Measurements from ENCODE around the gene ST6GALNAC2. TPM values are rescaled to one million over a fixed set of nuclear protein-coding genes. Genes with fewer than 3 reads are reported as not detected.

ST6GALNAC2 gene
- total and polyA plus RNA-seq, 10 of the 15 experiments (the other 5 are each of a cell fraction or from before 2014, with no cell fraction given) = 0.08 to 0.41 (median 0.23) TPM; not detected in 6

DNA sequence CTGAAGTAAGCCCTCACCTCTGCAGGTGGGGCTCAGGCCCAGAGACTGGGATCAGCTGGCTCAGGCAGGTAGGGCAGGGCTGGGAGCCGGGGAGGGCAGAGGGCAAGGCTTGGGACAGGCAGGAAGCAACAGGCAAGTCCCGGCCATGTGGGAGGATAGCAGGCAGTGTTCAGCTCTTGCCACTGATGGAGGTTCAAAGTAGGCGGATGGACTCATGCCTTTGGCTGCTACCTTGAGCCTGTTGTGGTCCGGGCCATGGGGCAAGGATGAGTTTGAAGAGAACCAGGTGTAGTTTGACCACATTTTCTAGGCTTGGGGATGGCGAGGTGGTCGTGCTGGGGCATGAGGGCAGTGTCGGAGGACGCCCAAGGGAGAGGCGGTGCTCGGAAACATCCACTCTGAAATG, 43.1 kb downstream of the ST6GALNAC2 start:
- intact Hi-C loops (cut with micrococcal nuclease; ENCODE audit: unreplicated experiment) = no loop called here
- 46% methylated on average over 10 of the region's 10 CpGs for WGBS (ENCODE audit: insufficient coverage, insufficient replicate concordance, low lambda C conversion rate, missing lambda C conversion rate)

More for the DNA sequence above, 43.1 kb downstream of the ST6GALNAC2 start:
- H3K79me2 ChIP-seq (ENCODE audit: control insufficient read depth, insufficient read depth, low read length) = no peaks in the 10 kb centered on the region
- FAIRE-seq (no peak), DNase-seq (ENCODE audit: low read depth, low spot score) (no peak), ATAC-seq (no peak)
- TF ChIP-seq, protein P1, sequence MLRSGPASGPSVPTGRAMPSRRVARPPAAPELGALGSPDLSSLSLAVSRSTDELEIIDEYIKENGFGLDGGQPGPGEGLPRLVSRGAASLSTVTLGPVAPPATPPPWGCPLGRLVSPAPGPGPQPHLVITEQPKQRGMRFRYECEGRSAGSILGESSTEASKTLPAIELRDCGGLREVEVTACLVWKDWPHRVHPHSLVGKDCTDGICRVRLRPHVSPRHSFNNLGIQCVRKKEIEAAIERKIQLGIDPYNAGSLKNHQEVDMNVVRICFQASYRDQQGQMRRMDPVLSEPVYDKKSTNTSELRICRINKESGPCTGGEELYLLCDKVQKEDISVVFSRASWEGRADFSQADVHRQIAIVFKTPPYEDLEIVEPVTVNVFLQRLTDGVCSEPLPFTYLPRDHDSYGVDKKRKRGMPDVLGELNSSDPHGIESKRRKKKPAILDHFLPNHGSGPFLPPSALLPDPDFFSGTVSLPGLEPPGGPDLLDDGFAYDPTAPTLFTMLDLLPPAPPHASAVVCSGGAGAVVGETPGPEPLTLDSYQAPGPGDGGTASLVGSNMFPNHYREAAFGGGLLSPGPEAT (IDR thresholded peaks at IDR 0.05; ENCODE audit: low read depth) = no peak
- no peak for TF ChIP-seq BRCA1 (IDR thresholded peaks at IDR 0.05; ENCODE audit: low read depth, low read length)
- TF ChIP-seq, protein P2, sequence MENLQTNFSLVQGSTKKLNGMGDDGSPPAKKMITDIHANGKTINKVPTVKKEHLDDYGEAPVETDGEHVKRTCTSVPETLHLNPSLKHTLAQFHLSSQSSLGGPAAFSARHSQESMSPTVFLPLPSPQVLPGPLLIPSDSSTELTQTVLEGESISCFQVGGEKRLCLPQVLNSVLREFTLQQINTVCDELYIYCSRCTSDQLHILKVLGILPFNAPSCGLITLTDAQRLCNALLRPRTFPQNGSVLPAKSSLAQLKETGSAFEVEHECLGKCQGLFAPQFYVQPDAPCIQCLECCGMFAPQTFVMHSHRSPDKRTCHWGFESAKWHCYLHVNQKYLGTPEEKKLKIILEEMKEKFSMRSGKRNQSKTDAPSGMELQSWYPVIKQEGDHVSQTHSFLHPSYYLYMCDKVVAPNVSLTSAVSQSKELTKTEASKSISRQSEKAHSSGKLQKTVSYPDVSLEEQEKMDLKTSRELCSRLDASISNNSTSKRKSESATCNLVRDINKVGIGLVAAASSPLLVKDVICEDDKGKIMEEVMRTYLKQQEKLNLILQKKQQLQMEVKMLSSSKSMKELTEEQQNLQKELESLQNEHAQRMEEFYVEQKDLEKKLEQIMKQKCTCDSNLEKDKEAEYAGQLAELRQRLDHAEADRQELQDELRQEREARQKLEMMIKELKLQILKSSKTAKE (IDR thresholded peaks at IDR 0.05; ENCODE audit: low read depth, poor library complexity, severe bottlenecking) = no peak
- TF ChIP-seq, protein P3, sequence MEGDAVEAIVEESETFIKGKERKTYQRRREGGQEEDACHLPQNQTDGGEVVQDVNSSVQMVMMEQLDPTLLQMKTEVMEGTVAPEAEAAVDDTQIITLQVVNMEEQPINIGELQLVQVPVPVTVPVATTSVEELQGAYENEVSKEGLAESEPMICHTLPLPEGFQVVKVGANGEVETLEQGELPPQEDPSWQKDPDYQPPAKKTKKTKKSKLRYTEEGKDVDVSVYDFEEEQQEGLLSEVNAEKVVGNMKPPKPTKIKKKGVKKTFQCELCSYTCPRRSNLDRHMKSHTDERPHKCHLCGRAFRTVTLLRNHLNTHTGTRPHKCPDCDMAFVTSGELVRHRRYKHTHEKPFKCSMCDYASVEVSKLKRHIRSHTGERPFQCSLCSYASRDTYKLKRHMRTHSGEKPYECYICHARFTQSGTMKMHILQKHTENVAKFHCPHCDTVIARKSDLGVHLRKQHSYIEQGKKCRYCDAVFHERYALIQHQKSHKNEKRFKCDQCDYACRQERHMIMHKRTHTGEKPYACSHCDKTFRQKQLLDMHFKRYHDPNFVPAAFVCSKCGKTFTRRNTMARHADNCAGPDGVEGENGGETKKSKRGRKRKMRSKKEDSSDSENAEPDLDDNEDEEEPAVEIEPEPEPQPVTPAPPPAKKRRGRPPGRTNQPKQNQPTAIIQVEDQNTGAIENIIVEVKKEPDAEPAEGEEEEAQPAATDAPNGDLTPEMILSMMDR (IDR thresholded peaks at IDR 0.05 in 2 of 3, conservative IDR thresholded peaks at IDR 0.05 in 1 of 3; ENCODE audit: control insufficient read depth in 2 of 3, extremely low read depth in 1 of 3, insufficient read depth in 1 of 3, low read depth in 3 of 3, low read length in 3 of 3) = no peak
- TF ChIP-seq RFX5 (IDR thresholded peaks at IDR 0.05; ENCODE audit: low read depth, low read length) = no peak
- TF ChIP-seq PAX5 (IDR thresholded peaks at IDR 0.05; ENCODE audit: borderline replicate concordance, low read depth, low read length) = no peak
- no peak for TF ChIP-seq KDM1A (IDR thresholded peaks at IDR 0.05; ENCODE audit: borderline replicate concordance)
- no peak for TF ChIP-seq RAD21 (IDR thresholded peaks at IDR 0.05; ENCODE audit: insufficient read depth, low read depth, low read length)
- no peak for TF ChIP-seq ASH2L (IDR thresholded peaks at IDR 0.05; ENCODE audit: borderline replicate concordance, low read depth)
- TF ChIP-seq STAT1 (conservative IDR thresholded peaks at IDR 0.05) = no peak
- no peak for TF ChIP-seq JUND (IDR thresholded peaks at IDR 0.05; ENCODE audit: low read depth, low read length)
- TF ChIP-seq KLF5 (IDR thresholded peaks at IDR 0.05; ENCODE audit: partially characterized antibody) = no peak
- TF ChIP-seq, protein P4, sequence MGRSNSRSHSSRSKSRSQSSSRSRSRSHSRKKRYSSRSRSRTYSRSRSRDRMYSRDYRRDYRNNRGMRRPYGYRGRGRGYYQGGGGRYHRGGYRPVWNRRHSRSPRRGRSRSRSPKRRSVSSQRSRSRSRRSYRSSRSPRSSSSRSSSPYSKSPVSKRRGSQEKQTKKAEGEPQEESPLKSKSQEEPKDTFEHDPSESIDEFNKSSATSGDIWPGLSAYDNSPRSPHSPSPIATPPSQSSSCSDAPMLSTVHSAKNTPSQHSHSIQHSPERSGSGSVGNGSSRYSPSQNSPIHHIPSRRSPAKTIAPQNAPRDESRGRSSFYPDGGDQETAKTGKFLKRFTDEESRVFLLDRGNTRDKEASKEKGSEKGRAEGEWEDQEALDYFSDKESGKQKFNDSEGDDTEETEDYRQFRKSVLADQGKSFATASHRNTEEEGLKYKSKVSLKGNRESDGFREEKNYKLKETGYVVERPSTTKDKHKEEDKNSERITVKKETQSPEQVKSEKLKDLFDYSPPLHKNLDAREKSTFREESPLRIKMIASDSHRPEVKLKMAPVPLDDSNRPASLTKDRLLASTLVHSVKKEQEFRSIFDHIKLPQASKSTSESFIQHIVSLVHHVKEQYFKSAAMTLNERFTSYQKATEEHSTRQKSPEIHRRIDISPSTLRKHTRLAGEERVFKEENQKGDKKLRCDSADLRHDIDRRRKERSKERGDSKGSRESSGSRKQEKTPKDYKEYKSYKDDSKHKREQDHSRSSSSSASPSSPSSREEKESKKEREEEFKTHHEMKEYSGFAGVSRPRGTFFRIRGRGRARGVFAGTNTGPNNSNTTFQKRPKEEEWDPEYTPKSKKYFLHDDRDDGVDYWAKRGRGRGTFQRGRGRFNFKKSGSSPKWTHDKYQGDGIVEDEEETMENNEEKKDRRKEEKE (IDR thresholded peaks at IDR 0.05) = no peak
- TF ChIP-seq DPF2 (IDR thresholded peaks at IDR 0.05) = no peak
- RAD21 ChIA-PET (ENCODE audit: unreplicated experiment) = interaction anchor here (1.0 to 2.0 kb wide), 2 partner anchors 15 to 36 kb away, joined by 3 to 6 read pairs; no protein-coding TSS in a partner anchor
- CTCF ChIA-PET = interaction anchor here (0.6 to 4.7 kb wide), 5 partner anchors 10 to 245 kb away, joined by 3 to 32 read pairs (median 5); no protein-coding TSS in a partner anchor
- H3K9me3 ChIP-seq (replicated peaks; ENCODE audit: control insufficient read depth, insufficient read depth, low read length) = no peaks in the 10 kb centered on the region
- in situ Hi-C loops (cut with MboI) = no loop called here
- H4K20me1 ChIP-seq (ENCODE audit: control insufficient read depth, insufficient read depth) = no peaks in the 10 kb centered on the region
- H3K4me1 ChIP-seq (ENCODE audit: control insufficient read depth, insufficient read depth, low read length) = no peaks in the 10 kb centered on the region; the same call in 1 of the 2 replicates
- H3K4me2 ChIP-seq (ENCODE audit: control insufficient read depth, insufficient read depth) = no peak overlapping the region
- SMC1A ChIA-PET (ENCODE audit: uncharacterized antibody, unreplicated experiment) = no interaction called here
- BruUV-seq (replicated peaks) = no TSS peak
- no peak overlapping the region for H3K4me3 ChIP-seq
- H3K27me3 ChIP-seq (replicated peaks in 1 of 2; ENCODE audit: control insufficient read depth in 2 of 2, insufficient read depth in 2 of 2, low read length in 1 of 2) = peaks cover 0 to 5% of the 10 kb centered on the region in 2 experiments; a peak in 3 of 4 replicates
- H2AFZ ChIP-seq (ENCODE audit: control insufficient read depth, low read depth, low read length) = no peak overlapping the region
- no peak overlapping the region for H3K9ac ChIP-seq (ENCODE audit: control insufficient read depth, insufficient read depth, low read length)
- POLR2A ChIA-PET = no interaction called here
- no peak overlapping the region for H3K27ac ChIP-seq (ENCODE audit: control insufficient read depth, insufficient read depth)
- H3K36me3 ChIP-seq (ENCODE audit: control insufficient read depth in 2 of 2, insufficient read depth in 2 of 2, low read length in 1 of 2) = no peaks in the 10 kb centered on the region; a peak in 1 of 4 replicates

Measured in GM12878 (cell line).